ENCODE results near the gene SLC25A5. TPM values are rescaled to one million over a fixed set of nuclear protein-coding genes. Genes with fewer than 3 reads are reported as not detected.

SLC25A5 gene
- total RNA-seq, 1 donor, result 165 TPM

DNA sequence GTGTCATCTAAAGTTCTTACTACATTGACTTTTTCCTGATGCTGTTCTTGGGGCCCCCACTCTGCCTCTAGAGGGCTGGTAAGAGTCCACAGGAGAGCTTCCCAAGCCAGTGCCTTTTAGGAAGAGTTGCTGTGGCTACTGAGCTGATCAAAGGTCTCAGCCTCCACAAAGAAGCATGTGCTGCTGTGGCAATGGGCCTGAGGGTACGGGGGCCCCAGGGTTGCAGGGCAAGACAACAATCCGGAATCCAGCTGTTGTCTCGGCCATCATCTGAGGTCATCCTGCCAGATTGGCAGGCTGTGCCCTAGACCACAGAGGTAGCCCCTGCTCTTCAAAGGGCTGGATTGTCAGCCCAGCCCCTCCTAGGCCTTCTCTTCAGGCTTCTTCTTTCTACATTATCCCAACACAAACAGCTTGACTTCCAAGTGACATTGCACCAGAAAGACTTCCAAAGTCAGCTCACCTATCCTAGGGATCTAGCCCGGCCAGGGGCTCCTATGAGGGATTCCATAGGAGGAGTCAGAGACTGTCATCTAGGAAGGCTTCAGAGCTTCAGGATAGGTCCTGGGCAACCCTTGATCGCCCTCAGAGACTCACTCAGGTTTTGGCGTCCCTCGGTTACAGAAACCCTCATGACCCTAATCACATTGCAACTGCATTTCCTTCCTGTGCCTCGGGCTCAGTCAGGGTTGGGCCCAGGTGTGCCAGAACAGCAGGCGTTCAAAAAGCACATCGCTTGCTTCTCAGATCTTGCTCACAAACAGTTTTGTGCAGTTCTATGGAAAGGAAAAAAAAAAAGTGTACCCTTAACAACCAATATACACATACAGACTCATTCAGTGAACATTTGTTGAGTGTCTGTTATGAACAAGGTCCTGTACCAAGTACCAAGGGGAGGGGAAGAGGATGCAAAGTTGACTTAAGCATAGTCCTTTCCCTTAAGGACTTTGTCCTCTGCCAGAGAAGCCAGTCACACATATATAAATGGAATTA lies 27.8 kb downstream of the SLC25A5 start:
- Histone ChIP-seq H3K36me3 (ENCODE audit: insufficient read depth, low read length) (no peaks in the 10 kb centered on the region), H4K20me1 (ENCODE audit: insufficient read depth, low read length) (no peaks in the 10 kb centered on the region), H3K4me2 (ENCODE audit: insufficient read depth, low read length) (no peak overlapping the region), H3K9me3 (ENCODE audit: low read depth, low read length) (no peaks in the 10 kb centered on the region), H3K79me2 (ENCODE audit: insufficient read depth, low read length) (no peaks in the 10 kb centered on the region), H2AFZ (ENCODE audit: low read length) (no peak overlapping the region), H3K4me3 (ENCODE audit: insufficient read depth, low read length) (no peak overlapping the region), H3K27ac (ENCODE audit: low read depth, low read length) (no peak overlapping the region), H3K4me1 (ENCODE audit: insufficient read depth, low read length) (no peaks in the 10 kb centered on the region), H3K27me3 (ENCODE audit: insufficient read depth, low read length) (no peaks in the 10 kb centered on the region)
- TF ChIP-seq, protein P1, sequence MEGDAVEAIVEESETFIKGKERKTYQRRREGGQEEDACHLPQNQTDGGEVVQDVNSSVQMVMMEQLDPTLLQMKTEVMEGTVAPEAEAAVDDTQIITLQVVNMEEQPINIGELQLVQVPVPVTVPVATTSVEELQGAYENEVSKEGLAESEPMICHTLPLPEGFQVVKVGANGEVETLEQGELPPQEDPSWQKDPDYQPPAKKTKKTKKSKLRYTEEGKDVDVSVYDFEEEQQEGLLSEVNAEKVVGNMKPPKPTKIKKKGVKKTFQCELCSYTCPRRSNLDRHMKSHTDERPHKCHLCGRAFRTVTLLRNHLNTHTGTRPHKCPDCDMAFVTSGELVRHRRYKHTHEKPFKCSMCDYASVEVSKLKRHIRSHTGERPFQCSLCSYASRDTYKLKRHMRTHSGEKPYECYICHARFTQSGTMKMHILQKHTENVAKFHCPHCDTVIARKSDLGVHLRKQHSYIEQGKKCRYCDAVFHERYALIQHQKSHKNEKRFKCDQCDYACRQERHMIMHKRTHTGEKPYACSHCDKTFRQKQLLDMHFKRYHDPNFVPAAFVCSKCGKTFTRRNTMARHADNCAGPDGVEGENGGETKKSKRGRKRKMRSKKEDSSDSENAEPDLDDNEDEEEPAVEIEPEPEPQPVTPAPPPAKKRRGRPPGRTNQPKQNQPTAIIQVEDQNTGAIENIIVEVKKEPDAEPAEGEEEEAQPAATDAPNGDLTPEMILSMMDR (IDR thresholded peaks at IDR 0.05; ENCODE audit: extremely low read depth, low read depth, low read length), result no peak
- no peak for DNase-seq (ENCODE audit: insufficient read length, low spot score, missing footprints)

DNA sequence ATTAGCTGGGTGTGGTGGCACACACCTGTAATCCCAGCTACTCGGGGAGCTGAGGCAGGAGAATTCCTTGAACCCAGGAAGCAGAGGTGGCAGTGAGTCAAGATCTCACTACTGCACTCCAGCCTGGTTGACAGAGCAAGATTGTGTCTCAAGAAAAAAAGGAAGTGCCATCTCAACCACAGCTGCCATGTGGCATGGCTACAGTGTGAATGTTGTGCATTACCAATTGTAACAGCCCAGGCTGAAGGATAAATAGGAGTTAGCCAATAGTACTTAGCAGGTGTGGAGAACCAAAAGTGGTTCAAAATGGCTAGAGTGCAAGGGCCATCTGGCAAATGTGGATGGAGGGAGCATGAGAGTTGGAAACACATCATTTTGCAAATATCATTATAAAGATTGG lies 28.9 kb downstream of the SLC25A5 start:
- no peaks in the 10 kb centered on the region for H3K4me1 ChIP-seq (ENCODE audit: insufficient read depth, low read length)
- H3K79me2 ChIP-seq (ENCODE audit: insufficient read depth, low read length), result no peaks in the 10 kb centered on the region
- no peaks in the 10 kb centered on the region for H3K27me3 ChIP-seq (ENCODE audit: insufficient read depth, low read length)
- no peak overlapping the region for H3K27ac ChIP-seq (ENCODE audit: low read depth, low read length)
- TF ChIP-seq, protein P1 (IDR thresholded peaks at IDR 0.05; ENCODE audit: extremely low read depth, low read depth, low read length), result no peak
- H3K36me3 ChIP-seq (ENCODE audit: insufficient read depth, low read length), result no peaks in the 10 kb centered on the region
- no peaks in the 10 kb centered on the region for H4K20me1 ChIP-seq (ENCODE audit: insufficient read depth, low read length)
- no peaks in the 10 kb centered on the region for H3K9me3 ChIP-seq (ENCODE audit: low read depth, low read length)
- H2AFZ ChIP-seq (ENCODE audit: low read length), result no peak overlapping the region
- no peak for DNase-seq (ENCODE audit: insufficient read length, low spot score, missing footprints)
- H3K4me3 ChIP-seq (ENCODE audit: insufficient read depth, low read length), result no peak overlapping the region
- H3K4me2 ChIP-seq (ENCODE audit: insufficient read depth, low read length), result no peak overlapping the region

DNA sequence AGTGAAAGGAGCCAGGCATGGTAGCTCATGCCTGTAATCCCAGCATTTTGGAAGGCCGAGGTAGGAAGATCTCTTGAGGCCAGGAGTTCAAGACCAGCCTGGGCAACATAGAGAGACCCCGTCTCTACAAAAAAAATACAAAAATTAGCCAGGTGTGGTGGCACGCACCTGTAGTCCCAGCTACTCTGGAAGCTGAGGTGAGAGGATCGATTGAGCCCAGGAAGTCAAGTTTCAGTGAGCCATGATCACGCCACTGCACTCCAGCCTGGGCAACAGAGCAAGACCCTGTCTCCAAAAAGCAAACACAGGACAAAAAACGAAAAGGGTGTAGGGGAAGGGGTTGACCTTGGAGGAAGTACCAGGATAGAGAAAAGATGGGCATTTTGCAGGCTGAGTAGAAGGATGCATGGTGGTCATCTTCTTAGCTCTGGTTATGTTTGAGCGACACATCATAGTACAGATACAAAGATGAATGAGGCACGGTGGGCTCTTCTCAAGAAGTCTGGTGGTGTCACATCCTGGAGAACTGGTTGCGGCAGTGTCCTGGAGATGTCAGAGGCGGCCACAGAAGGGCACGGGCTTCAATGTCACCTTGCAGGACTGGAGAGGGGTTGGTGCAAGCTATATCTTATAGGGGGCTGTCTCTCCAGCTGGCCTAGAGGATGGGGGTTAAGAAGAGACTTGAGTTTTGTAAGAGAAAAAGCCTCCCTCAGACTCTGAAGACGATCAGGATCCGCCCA lies 32.0 kb downstream of the SLC25A5 start:
- TF ChIP-seq, protein P1 (IDR thresholded peaks at IDR 0.05; ENCODE audit: extremely low read depth, low read depth, low read length), result no peak
- Histone ChIP-seq H4K20me1 (ENCODE audit: insufficient read depth, low read length) (no peaks in the 10 kb centered on the region), H3K36me3 (ENCODE audit: insufficient read depth, low read length) (no peaks in the 10 kb centered on the region), H3K9me3 (ENCODE audit: low read depth, low read length) (no peaks in the 10 kb centered on the region), H3K27me3 (ENCODE audit: insufficient read depth, low read length) (no peaks in the 10 kb centered on the region), H3K79me2 (ENCODE audit: insufficient read depth, low read length) (no peaks in the 10 kb centered on the region), H3K4me3 (ENCODE audit: insufficient read depth, low read length) (no peak overlapping the region), H3K4me2 (ENCODE audit: insufficient read depth, low read length) (no peak overlapping the region), H2AFZ (ENCODE audit: low read length) (no peak overlapping the region), H3K4me1 (ENCODE audit: insufficient read depth, low read length) (peaks cover 14% of the 10 kb centered on the region), H3K27ac (ENCODE audit: low read depth, low read length) (no peak overlapping the region)
- DNase-seq (ENCODE audit: insufficient read length, low spot score, missing footprints), result no peak
